IMR-90 (cell line): Measurements from ENCODE around the gene PAX5. TPM values are rescaled to one million over a fixed set of nuclear protein-coding genes. Genes with fewer than 3 reads are reported as not detected.

Experiments
- ATAC-seq: fragments of 200-7000 bp; cut with Tn5 transposase; 2 replicates; pipeline ENCODE4 v1.9.1; 2020; ENCODE audit warnings: low read depth, mild to moderate bottlenecking, moderate library complexity
- BruUV-seq: library from RNA; stranded (reverse); fragments of 400-500 nt; replicated peaks from 2 replicates; lab custom pipeline; 2021; lab: Mats Ljungman, UMichigan
- CTCF ChIA-PET: fragments of 300-600 bp; formaldehyde crosslinking; extraction: SDS; loops from one replicate; lab custom pipeline; 2021; ENCODE audit warnings: antibody characterized with exemption; lab: Yijun Ruan, JAX
- POLR2A ChIA-PET: fragments of 300-600 bp; sonication (Branson Sonifier 250); formaldehyde crosslinking; loops from one replicate; lab custom pipeline; 2022; ENCODE audit warnings: antibody characterized with exemption; ENCODE audit not compliant: unreplicated experiment; lab: Charles Lee
- DNase-seq: peaks from one replicate; pipeline ENCODE4 v3.0.0; 2013
- H2AFZ ChIP-seq: replicated peaks from 2 replicates; pipeline ENCODE3; 2013; ENCODE audit warnings: low read length, mild to moderate bottlenecking; ENCODE audit not compliant: poor library complexity
- H2AK5ac ChIP-seq: 2 replicates; pipeline ENCODE4 v1.6.1; 2013; ENCODE audit warnings: low read depth, low read length, inconsistent platforms
- H2AK9ac ChIP-seq: replicated peaks from 2 replicates; pipeline ENCODE3; 2013; ENCODE audit warnings: mild to moderate bottlenecking, low read depth, low read length, moderate library complexity; ENCODE audit not compliant: poor library complexity
- H2BK120ac ChIP-seq: 2 replicates; pipeline ENCODE4 v1.6.1; 2013; ENCODE audit warnings: low read depth, low read length, inconsistent platforms
- H2BK15ac ChIP-seq: 3 replicates; pipeline ENCODE4 v1.6.1; 2013; ENCODE audit warnings: low read depth, low read length, inconsistent platforms
- H2BK20ac ChIP-seq: 2 replicates; pipeline ENCODE4 v1.6.1; 2013; ENCODE audit warnings: low read depth, mild to moderate bottlenecking, inconsistent platforms, low read length, moderate library complexity
- H2BK5ac ChIP-seq: 2 replicates; pipeline ENCODE4 v1.6.1; 2013; ENCODE audit warnings: mild to moderate bottlenecking, low read depth, low read length, inconsistent platforms; ENCODE audit not compliant: poor library complexity, severe bottlenecking
- H3K14ac ChIP-seq: replicated peaks from 2 replicates; pipeline ENCODE4 v1.6.1; 2013; ENCODE audit warnings: low read depth, low read length, inconsistent platforms
- H3K18ac ChIP-seq: 2 replicates; pipeline ENCODE4 v1.6.1; 2013; ENCODE audit warnings: low read depth, low read length, control low read depth
- H3K23ac ChIP-seq: 2 replicates; pipeline ENCODE4 v1.6.1; 2013; ENCODE audit warnings: low read depth, low read length, inconsistent platforms
- H3K27ac ChIP-seq: 2 replicates; pipeline ENCODE4 v1.5.1; 2013; ENCODE audit warnings: mild to moderate bottlenecking, control low read depth, low read length; ENCODE audit not compliant: insufficient read depth
- H3K27me3 ChIP-seq: 2 replicates; pipeline ENCODE4 v1.6.1; 2013; ENCODE audit warnings: low read length; ENCODE audit not compliant: control insufficient read depth, insufficient read depth
- H3K36me3 ChIP-seq: 2 replicates; pipeline ENCODE4 v1.6.1; 2013; ENCODE audit warnings: low read length, mixed read lengths; ENCODE audit not compliant: control insufficient read depth, insufficient read depth
- H3K4ac ChIP-seq: 2 replicates; pipeline ENCODE4 v1.6.1; 2013; ENCODE audit warnings: low read depth, low read length, inconsistent platforms
- H3K4me1 ChIP-seq: 2 replicates; pipeline ENCODE4 v1.6.1; 2013; ENCODE audit warnings: low read length, mixed read lengths; ENCODE audit not compliant: control insufficient read depth, insufficient read depth
- H3K4me2 ChIP-seq: 2 replicates; pipeline ENCODE4 v1.6.1; 2013; ENCODE audit warnings: low read depth, mild to moderate bottlenecking, control low read depth, low read length, moderate library complexity
- H3K4me3 ChIP-seq: 2 replicates; pipeline ENCODE4 v1.5.1; 2013; ENCODE audit warnings: low read depth, mild to moderate bottlenecking, control low read depth, low read length, moderate library complexity; ENCODE audit not compliant: insufficient read depth
- H3K56ac ChIP-seq: 2 replicates; pipeline ENCODE4 v1.6.1; 2013; ENCODE audit warnings: low read length, inconsistent platforms; ENCODE audit not compliant: insufficient read depth; ENCODE audit errors: extremely low read depth
- H3K79me1 ChIP-seq, 2 experiments: 2 replicates each; pipeline ENCODE4 v1.6.1; 2013; ENCODE audit warnings: low read length in 2 of 2, inconsistent platforms in 1 of 2, low read depth in 1 of 2
- H3K9ac ChIP-seq: 2 replicates; pipeline ENCODE4 v1.6.1; 2013; ENCODE audit warnings: low read depth, low read length, control low read depth
- H3K9me1 ChIP-seq: 2 replicates; pipeline ENCODE4 v1.6.1; 2013; ENCODE audit warnings: low read length, inconsistent platforms; ENCODE audit not compliant: insufficient read depth
- H3K9me3 ChIP-seq: 2 replicates; pipeline ENCODE4 v1.6.1; 2013; ENCODE audit warnings: low read length; ENCODE audit not compliant: control insufficient read depth, insufficient read depth
- H4K20me1 ChIP-seq: 2 replicates; pipeline ENCODE4 v1.6.1; 2013; ENCODE audit warnings: low read length, inconsistent platforms; ENCODE audit not compliant: insufficient read depth
- H4K5ac ChIP-seq: 2 replicates; pipeline ENCODE4 v1.6.1; 2013; ENCODE audit warnings: mild to moderate bottlenecking, low read depth, low read length, control low read depth
- H4K8ac ChIP-seq, 2 experiments: 2 replicates each; pipeline ENCODE4 v1.6.1; 2013; ENCODE audit warnings: low read depth in 2 of 2, low read length in 2 of 2, control low read depth in 1 of 2, inconsistent platforms in 1 of 2
- H4K91ac ChIP-seq: 2 replicates; pipeline ENCODE4 v1.6.1; 2013; ENCODE audit warnings: low read depth, low read length, inconsistent platforms; ENCODE audit not compliant: insufficient read depth
- CEBPB ChIP-seq: IDR thresholded peaks from 2 replicates; pipeline ENCODE4 v1.6.1; 2012; ENCODE audit warnings: low read depth, low read length, improper control_type of control experiment
- ELK1 ChIP-seq: fragments of 150-350 bp; IDR thresholded peaks from 2 replicates; pipeline ENCODE4 v1.6.1; 2016; ENCODE audit warnings: low read depth, mild to moderate bottlenecking, low read length, moderate library complexity, borderline replicate concordance
- NFE2L2 ChIP-seq: fragments of 150-350 bp; IDR thresholded peaks from 2 replicates; pipeline ENCODE4 v1.6.1; 2016; ENCODE audit warnings: low read depth, mild to moderate bottlenecking, low read length
- RCOR1 ChIP-seq: IDR thresholded peaks from 2 replicates; pipeline ENCODE4 v1.6.1; 2012; ENCODE audit warnings: mild to moderate bottlenecking, low read length, improper control_type of control experiment; ENCODE audit not compliant: insufficient replicate concordance
- WGBS, 2 experiments: methylation state at CpG; one replicate each; pipeline versions ENCODE4 v1.1.5 to v1.1.7; 2013; ENCODE audit warnings: missing lambda C conversion rate in 2 of 2; ENCODE audit not compliant: insufficient read length in 1 of 2; ENCODE audit errors: extremely low coverage in 2 of 2; 5-methylcytosine and 5-hydroxymethylcytosine counted together
- dilution Hi-C: fragments of 300-500 bp; cut with HindIII; formaldehyde crosslinking; loops from one replicate; pipeline ENCODE4 v1.14.3; 2018; ENCODE audit warnings: low sequenced_read_pairs; ENCODE audit not compliant: unreplicated experiment
- in situ Hi-C: fragments of 300-500 bp; cut with MboI; formaldehyde crosslinking; loops from 3 replicates; pipeline ENCODE4 v1.14.3; 2019; ENCODE audit warnings: low sequenced_read_pairs, inconsistent platforms, mixed read lengths
- intact Hi-C: fragments of 100-400 bp; cut with micrococcal nuclease; formaldehyde crosslinking; loops from 2 replicates; pipeline ENCODE4 v1.10.0; 2022
- polyA plus RNA-seq, 3 experiments: library from polyadenylated mRNA; depleted of rRNA; stranded (reverse); fragments of >200 nt; gene quantifications; 2 replicates each; pipeline ENCODE4 v1.2.3, GENCODE V29; 2012; ENCODE audit warnings: low replicate concordance in 1 of 3
- total RNA-seq: library from RNA; depleted of rRNA; stranded (reverse); fragments of >200 nt; gene quantifications from 2 replicates; pipeline ENCODE4 v1.2.3, GENCODE V29; 2012

PAX5 gene
- total and polyA plus RNA-seq, 2 of the 4 experiments (the other 2 are of a cell fraction): not detected

GRCh38 chr9:36996706-36997086 lies 37.4 kb downstream of the PAX5 start:
- H4K8ac ChIP-seq: no peak overlapping the region
- H2BK20ac ChIP-seq: no peak overlapping the region
- no peak overlapping the region for H4K5ac ChIP-seq
- no peak overlapping the region for H3K4ac ChIP-seq
- H3K36me3 ChIP-seq: no peaks in the 10 kb centered on the region
- ChIA-PET CTCF (interaction anchor here (1.0 kb wide), 1 partner anchor 265 kb away, joined by 3 read pairs; no protein-coding TSS in a partner anchor), POLR2A (interaction anchor here (0.5 kb wide), 1 partner anchor 200 kb away, joined by 3 read pairs; no protein-coding TSS in a partner anchor)
- no peak overlapping the region for H2BK15ac ChIP-seq
- TF ChIP-seq ELK1 (no peak), RCOR1 (no peak), NFE2L2 (no peak), CEBPB (no peak)
- dilution Hi-C loops: no loop called here
- H3K18ac ChIP-seq: no peak overlapping the region
- ATAC-seq (no peak), DNase-seq (no peak)
- H2AFZ ChIP-seq: no peak overlapping the region
- no peak overlapping the region for H2BK120ac ChIP-seq
- H2BK5ac ChIP-seq: no peak overlapping the region
- H3K79me1 ChIP-seq: no peaks in the 10 kb centered on the region
- no TSS peak for BruUV-seq
- WGBS, 2 experiments: 33% methylated on average over 3 of the region's 5 CpGs; no CpG with 5 or more reads in 1 of the 2 experiments
- H3K9me1 ChIP-seq: no peaks in the 10 kb centered on the region
- no peak overlapping the region for H3K27ac ChIP-seq
- H2AK5ac ChIP-seq: no peak overlapping the region
- no peak overlapping the region for H3K56ac ChIP-seq
- H3K4me3 ChIP-seq: no peak overlapping the region
- H3K9ac ChIP-seq: no peak overlapping the region
- H3K14ac ChIP-seq: no peak overlapping the region
- in situ Hi-C loops: loop anchor here (10.0 kb wide), 1 partner anchor 338 kb away; no protein-coding TSS in a partner anchor
- intact Hi-C loops: loop anchor here (5.0 kb wide), 2 partner anchors 251 to 331 kb away; no protein-coding TSS in a partner anchor
- H4K20me1 ChIP-seq: no peaks in the 10 kb centered on the region
- peaks cover 53% of the 10 kb centered on the region for H3K27me3 ChIP-seq
- H3K4me2 ChIP-seq: no peak overlapping the region
- H3K4me1 ChIP-seq: no peaks in the 10 kb centered on the region
- no peak overlapping the region for H2AK9ac ChIP-seq
- H4K91ac ChIP-seq: no peak overlapping the region
- H3K23ac ChIP-seq: no peak overlapping the region
- no peaks in the 10 kb centered on the region for H3K9me3 ChIP-seq
